Measurements from ENCODE around the gene RNF25. TPM values are rescaled to one million over a fixed set of nuclear protein-coding genes. Genes with fewer than 3 reads are reported as not detected.

Gene RNF25
- 10 to 100 TPM; 21.9 to 30.9 TPM for total RNA-seq

GRCh38 chr2:218671654-218672566, at the start of gene RNF25, which contains the start of gene STK36:
RNF25 (minus strand) TSS chr2:218672002; CDS start chr2:218671970, 32 bp downstream.
STK36 (plus strand) TSS chr2:218672086; CDS start chr2:218672830, 744 bp downstream.
- ATAC-seq (ENCODE audit: low read depth) (peak; percentile 93), DNase-seq (peak; percentile 79)
- no peaks in the 10 kb centered on the region for H3K36me3 Mint-ChIP-seq
- H3K27ac Mint-ChIP-seq, result peak within 1 kb of the TSS; percentile 91
- H3K27me3 Mint-ChIP-seq, result no peaks in the 10 kb centered on the region
- no peaks in the 10 kb centered on the region for H3K9me3 Mint-ChIP-seq
- H3K4me1 Mint-ChIP-seq, result peaks cover 15% of the 10 kb centered on the region
- POLR2A ChIA-PET, result interaction anchor here (0.5 to 3.9 kb wide), 6 partner anchors 12 to 382 kb away, joined by 3 to 53 read pairs (median 4); partner anchors contain the start of genes BCS1L, TTLL4 and ZNF142
- H3K4me3 Mint-ChIP-seq, result peak within 1 kb of the TSS; percentile 97

- Mint-ChIP-seq H3K9me3 (peaks cover 2% of the 10 kb centered on the region), H3K27me3 (no peaks in the 10 kb centered on the region), H3K4me1 (peaks cover 13% of the 10 kb centered on the region), H3K4me3 (no peak overlapping the region), H3K36me3 (peaks cover 26% of the 10 kb centered on the region), H3K27ac (no peak overlapping the region)
- DNase-seq, result no peak
- POLR2A ChIA-PET, result no interaction called here
- no peak for ATAC-seq (ENCODE audit: low read depth)
Observed at GRCh38 chr2:218721488-218721887, 49.7 kb upstream of the RNF25 start.

GRCh38 chr2:218720048-218721041, 48.5 kb upstream of the RNF25 start:
- Mint-ChIP-seq H3K9me3 (no peaks in the 10 kb centered on the region), H3K27me3 (no peaks in the 10 kb centered on the region), H3K4me3 (no peak overlapping the region), H3K27ac (no peak overlapping the region), H3K4me1 (peaks cover 13% of the 10 kb centered on the region), H3K36me3 (peaks cover 21% of the 10 kb centered on the region)
- ATAC-seq (ENCODE audit: low read depth), result no peak
- POLR2A ChIA-PET, result interaction anchor here (0.7 kb wide), 1 partner anchor 92 kb away, joined by 4 read pairs; no protein-coding TSS in a partner anchor
- no peak for DNase-seq

GRCh38 chr2:218719457-218719856, 47.7 kb upstream of the RNF25 start:
- Mint-ChIP-seq H3K9me3 (no peaks in the 10 kb centered on the region), H3K27ac (no peak overlapping the region), H3K4me1 (peaks cover 13% of the 10 kb centered on the region), H3K27me3 (no peaks in the 10 kb centered on the region), H3K36me3 (peaks cover 18% of the 10 kb centered on the region), H3K4me3 (no peak overlapping the region)
- POLR2A ChIA-PET, result interaction anchor here (0.7 kb wide), 1 partner anchor 444 kb away, joined by 4 read pairs; no protein-coding TSS in a partner anchor
- ATAC-seq (ENCODE audit: low read depth), result no peak
- DNase-seq, result no peak

GRCh38 chr2:218718058-218718457, 46.3 kb upstream of the RNF25 start:
- H3K27me3 Mint-ChIP-seq, result no peaks in the 10 kb centered on the region
- peaks cover 17% of the 10 kb centered on the region for H3K36me3 Mint-ChIP-seq
- H3K4me1 Mint-ChIP-seq, result peaks cover 18% of the 10 kb centered on the region
- H3K27ac Mint-ChIP-seq, result no peak overlapping the region
- no peaks in the 10 kb centered on the region for H3K9me3 Mint-ChIP-seq
- no peak overlapping the region for H3K4me3 Mint-ChIP-seq
- POLR2A ChIA-PET, result no interaction called here
- no peak for DNase-seq
- ATAC-seq (ENCODE audit: low read depth), result no peak

GRCh38 chr2:218717262-218717661, 45.5 kb upstream of the RNF25 start:
- no peak for DNase-seq
- no peaks in the 10 kb centered on the region for H3K27me3 Mint-ChIP-seq
- H3K9me3 Mint-ChIP-seq, result no peaks in the 10 kb centered on the region
- H3K36me3 Mint-ChIP-seq, result peaks cover 17% of the 10 kb centered on the region
- H3K4me3 Mint-ChIP-seq, result no peak overlapping the region
- H3K27ac Mint-ChIP-seq, result no peak overlapping the region
- ATAC-seq (ENCODE audit: low read depth), result no peak
- peaks cover 17% of the 10 kb centered on the region for H3K4me1 Mint-ChIP-seq
- POLR2A ChIA-PET, result no interaction called here

- Mint-ChIP-seq H3K36me3 (peaks cover 17% of the 10 kb centered on the region), H3K27ac (no peak overlapping the region), H3K4me3 (no peak overlapping the region), H3K9me3 (no peaks in the 10 kb centered on the region), H3K4me1 (peaks cover 27% of the 10 kb centered on the region), H3K27me3 (no peaks in the 10 kb centered on the region)
- POLR2A ChIA-PET, result no interaction called here
- DNase-seq (no peak), ATAC-seq (ENCODE audit: low read depth) (no peak)
Observed at GRCh38 chr2:218716070-218716469, 44.3 kb upstream of the RNF25 start.

GRCh38 chr2:218713922-218714321, 42.1 kb upstream of the RNF25 start:
- Mint-ChIP-seq H3K4me3 (no peak overlapping the region), H3K27me3 (no peaks in the 10 kb centered on the region), H3K9me3 (no peaks in the 10 kb centered on the region), H3K27ac (no peak overlapping the region), H3K36me3 (peaks cover 9% of the 10 kb centered on the region), H3K4me1 (peaks cover 23% of the 10 kb centered on the region)
- POLR2A ChIA-PET, result no interaction called here
- DNase-seq, result no peak
- no peak for ATAC-seq (ENCODE audit: low read depth)

GRCh38 chr2:218711550-218711929, 39.7 kb upstream of the RNF25 start:
- Mint-ChIP-seq H3K4me1 (peaks cover 23% of the 10 kb centered on the region), H3K27ac (peak overlapping the region; percentile 90), H3K4me3 (peak overlapping the region; percentile 99), H3K36me3 (peaks cover 6% of the 10 kb centered on the region), H3K27me3 (peaks cover 7% of the 10 kb centered on the region), H3K9me3 (no peaks in the 10 kb centered on the region)
- no peak for ATAC-seq (ENCODE audit: low read depth)
- POLR2A ChIA-PET, result interaction anchor here (1.6 to 1.8 kb wide), 2 partner anchors 39 to 53 kb away, joined by 5 to 9 read pairs; partner anchors contain the start of genes BCS1L, RNF25, STK36 and ZNF142
- DNase-seq, result no peak

- ATAC-seq (ENCODE audit: low read depth) (peak; percentile 98), DNase-seq (peak; percentile 99)
- Mint-ChIP-seq H3K27ac (peak within 1 kb of the TSS; percentile 90), H3K4me3 (peak within 1 kb of the TSS; percentile 99), H3K27me3 (peaks cover 10% of the 10 kb centered on the region), H3K4me1 (peaks cover 23% of the 10 kb centered on the region), H3K9me3 (no peaks in the 10 kb centered on the region), H3K36me3 (peaks cover 5% of the 10 kb centered on the region)
- POLR2A ChIA-PET, result interaction anchor here (1.0 to 1.8 kb wide), 3 partner anchors 39 to 424 kb away, joined by 3 to 9 read pairs (median 5); partner anchors contain the start of genes BCS1L, RNF25, STK36 and ZNF142
Observed at GRCh38 chr2:218710687-218711549, 39.1 kb upstream of the RNF25 start, which contains the start of gene TTLL4. TTLL4 (plus strand) TSS chr2:218710835; CDS start chr2:218737677, 26,842 bp downstream.

GRCh38 chr2:218710334-218710686, 38.5 kb upstream of the RNF25 start:
- Mint-ChIP-seq H3K27ac (peak overlapping the region; percentile 65), H3K36me3 (peaks cover 3% of the 10 kb centered on the region), H3K4me1 (peaks cover 23% of the 10 kb centered on the region), H3K4me3 (peak overlapping the region; percentile 99), H3K27me3 (peaks cover 10% of the 10 kb centered on the region), H3K9me3 (no peaks in the 10 kb centered on the region)
- ATAC-seq (ENCODE audit: low read depth) (no peak), DNase-seq (no peak)
- POLR2A ChIA-PET, result interaction anchor here (1.0 to 1.8 kb wide), 3 partner anchors 38 to 424 kb away, joined by 3 to 9 read pairs (median 5); partner anchors contain the start of genes BCS1L, RNF25, STK36 and ZNF142

- Mint-ChIP-seq H3K27me3 (peaks cover 10% of the 10 kb centered on the region), H3K4me1 (peaks cover 23% of the 10 kb centered on the region), H3K27ac (no peak overlapping the region), H3K9me3 (no peaks in the 10 kb centered on the region), H3K4me3 (peak overlapping the region; percentile 99), H3K36me3 (peaks cover 3% of the 10 kb centered on the region)
- POLR2A ChIA-PET, result interaction anchor here (1.0 to 1.8 kb wide), 3 partner anchors 38 to 423 kb away, joined by 3 to 9 read pairs (median 5); partner anchors contain the start of genes BCS1L, RNF25, STK36 and ZNF142
- ATAC-seq (ENCODE audit: low read depth), result no peak
- DNase-seq, result no peak
Observed at GRCh38 chr2:218709908-218710307, 38.1 kb upstream of the RNF25 start.

All from activated naive CD8-positive, alpha-beta T cell treated with anti-CD3 and anti-CD28 coated beads, Interleukin-2, amount 10 ng/mL, durations not matched to agents 7 days and 5 days (primary cell).